GM10248 (cell line): ENCODE data around the gene FKBP8.
A peak's percentile ranks its signal among the peaks of the same experiment; 100 is the strongest.

Experiments used
- CTCF ChIA-PET: fragments of 300-600 bp; sonication (Branson Sonifier 250); formaldehyde crosslinking; extraction: SDS; loops from one replicate; lab custom pipeline; 2021; ENCODE audit warnings: antibody characterized with exemption; lab: Yijun Ruan, JAX
- POLR2A ChIA-PET: fragments of 350-650 bp; sonication (Branson Sonifier 250); formaldehyde crosslinking; extraction: SDS; loops from one replicate; lab custom pipeline; 2020; ENCODE audit warnings: antibody characterized with exemption; lab: Yijun Ruan, JAX
- DNase-seq: peaks from one replicate; pipeline ENCODE4 v3.0.0; 2012; ENCODE audit errors: extremely low spot score
- TF ChIP-seq, protein P1 (sequence below): IDR thresholded peaks from 2 replicates; pipeline ENCODE4 v1.5.1; 2012; ENCODE audit warnings: mild to moderate bottlenecking, low read depth; ENCODE audit errors: extremely low read depth, missing control alignments, control extremely low read depth

FKBP8 gene

DNA sequence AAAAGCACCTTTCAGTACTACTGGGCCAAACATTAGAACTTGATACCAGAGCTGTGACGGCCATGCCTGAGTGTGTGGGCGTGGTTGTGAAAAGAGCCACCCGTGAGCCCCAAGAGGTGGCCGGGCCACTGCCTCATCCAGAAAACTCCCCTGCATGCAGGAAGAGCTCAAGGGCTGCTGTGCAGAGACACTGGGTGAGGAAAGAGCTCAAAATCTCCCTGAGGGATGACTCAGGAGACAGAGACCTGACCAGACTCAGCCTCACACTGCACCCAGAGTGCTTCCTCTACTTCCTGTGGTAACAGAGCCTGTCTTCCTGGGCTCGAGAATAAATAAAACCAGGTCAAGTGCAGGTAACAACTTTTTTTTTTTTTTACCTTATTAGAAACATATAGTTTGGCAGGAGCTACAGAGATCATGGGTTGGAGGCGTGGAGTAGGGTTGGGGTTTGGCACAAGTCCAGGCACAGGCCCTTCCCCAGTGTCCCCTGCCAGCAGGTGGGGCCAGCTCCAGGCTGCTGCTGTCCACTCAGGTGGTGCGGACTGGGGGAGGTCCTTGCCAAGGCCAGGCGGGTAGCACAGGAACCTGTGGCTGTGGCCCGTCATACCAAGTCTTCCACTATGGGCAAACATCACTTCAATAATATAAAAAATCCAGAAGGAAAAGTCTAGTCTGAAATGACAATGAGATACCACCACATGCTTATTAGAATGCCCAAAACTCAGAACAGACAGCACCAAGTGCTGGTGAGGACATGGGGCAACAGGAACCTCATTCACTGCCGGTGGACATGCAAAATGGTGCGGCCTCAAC, 47.0 kb downstream of the FKBP8 start:
- TF ChIP-seq, protein P1, sequence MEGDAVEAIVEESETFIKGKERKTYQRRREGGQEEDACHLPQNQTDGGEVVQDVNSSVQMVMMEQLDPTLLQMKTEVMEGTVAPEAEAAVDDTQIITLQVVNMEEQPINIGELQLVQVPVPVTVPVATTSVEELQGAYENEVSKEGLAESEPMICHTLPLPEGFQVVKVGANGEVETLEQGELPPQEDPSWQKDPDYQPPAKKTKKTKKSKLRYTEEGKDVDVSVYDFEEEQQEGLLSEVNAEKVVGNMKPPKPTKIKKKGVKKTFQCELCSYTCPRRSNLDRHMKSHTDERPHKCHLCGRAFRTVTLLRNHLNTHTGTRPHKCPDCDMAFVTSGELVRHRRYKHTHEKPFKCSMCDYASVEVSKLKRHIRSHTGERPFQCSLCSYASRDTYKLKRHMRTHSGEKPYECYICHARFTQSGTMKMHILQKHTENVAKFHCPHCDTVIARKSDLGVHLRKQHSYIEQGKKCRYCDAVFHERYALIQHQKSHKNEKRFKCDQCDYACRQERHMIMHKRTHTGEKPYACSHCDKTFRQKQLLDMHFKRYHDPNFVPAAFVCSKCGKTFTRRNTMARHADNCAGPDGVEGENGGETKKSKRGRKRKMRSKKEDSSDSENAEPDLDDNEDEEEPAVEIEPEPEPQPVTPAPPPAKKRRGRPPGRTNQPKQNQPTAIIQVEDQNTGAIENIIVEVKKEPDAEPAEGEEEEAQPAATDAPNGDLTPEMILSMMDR = no peak
- ChIA-PET POLR2A (interaction anchor here (1.4 kb wide), 1 partner anchor 25 kb away, joined by 4 read pairs; the partner anchor contains the start of gene ELL), CTCF (interaction anchor here (1.2 to 3.0 kb wide), 9 partner anchors 8 to 92 kb away, joined by 3 to 14 read pairs (median 6); partner anchors contain the start of gene REX1BD)
- DNase-seq = peak; percentile 65

DNA sequence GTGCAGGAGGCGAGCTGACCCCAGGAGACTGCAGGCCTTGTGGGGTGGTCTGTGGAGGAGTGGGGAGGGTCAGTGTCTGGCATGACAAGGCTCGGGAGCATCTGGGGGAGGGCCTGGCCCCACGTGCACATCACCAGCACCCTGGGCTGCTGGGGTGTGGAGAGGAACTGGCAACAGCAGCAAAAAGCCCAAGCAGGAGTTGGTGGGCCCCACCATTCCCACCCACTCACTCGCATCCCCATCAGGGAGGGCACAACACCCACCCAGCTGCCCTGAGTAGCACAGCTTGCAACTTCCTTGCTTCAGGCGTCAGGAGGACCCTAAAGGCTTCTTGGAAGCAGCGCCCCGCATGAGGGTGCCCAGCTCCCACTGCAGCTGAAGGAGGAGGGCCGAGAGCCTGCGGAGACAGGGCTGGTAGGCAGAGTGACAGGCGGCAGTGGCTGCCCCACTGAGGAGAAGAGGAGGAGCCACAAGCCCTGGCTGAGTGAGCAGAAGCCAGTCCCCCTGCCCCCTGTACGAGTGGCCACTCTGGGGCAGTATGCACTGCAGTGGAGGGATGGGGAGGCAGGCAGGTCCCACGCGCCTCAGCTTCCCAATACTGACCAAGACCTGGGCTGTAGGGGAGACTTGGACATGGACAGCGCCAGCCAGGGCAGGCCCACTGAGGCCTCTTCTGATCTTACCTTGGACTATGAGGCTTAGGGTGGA, 48.0 kb downstream of the FKBP8 start:
- CTCF ChIA-PET = interaction anchor here (1.1 to 3.0 kb wide), 7 partner anchors 9 to 45 kb away, joined by 3 to 14 read pairs (median 5); no protein-coding TSS in a partner anchor
- POLR2A ChIA-PET = interaction anchor here (1.4 kb wide), 1 partner anchor 26 kb away, joined by 4 read pairs; the partner anchor contains the start of gene ELL

DNA sequence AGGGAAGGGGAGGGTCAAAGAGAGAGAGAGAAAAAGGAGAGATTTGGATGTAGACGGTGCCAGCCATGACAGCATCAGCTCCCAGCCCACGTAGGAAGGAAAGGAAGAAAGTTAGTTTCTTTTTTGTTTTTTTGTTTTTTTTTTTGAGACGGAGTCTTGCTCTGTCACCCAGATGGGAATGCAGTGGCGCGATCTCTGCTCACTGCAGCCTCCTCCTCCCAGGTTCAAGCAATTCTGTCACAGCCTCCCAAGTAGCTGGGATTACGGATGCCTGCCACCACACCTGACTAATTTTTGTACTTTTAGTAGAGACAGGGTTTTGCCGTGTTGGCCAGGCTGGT, 49.1 kb downstream of the FKBP8 start:
- CTCF ChIA-PET = interaction anchor here (0.9 to 3.0 kb wide), 3 partner anchors 12 to 26 kb away, joined by 3 to 14 read pairs (median 4); no protein-coding TSS in a partner anchor
- TF ChIP-seq, protein P1 = no peak
- no peak for DNase-seq
- POLR2A ChIA-PET = no interaction called here

More for the DNA sequence above, 48.0 kb downstream of the FKBP8 start:
- DNase-seq = no peak
- TF ChIP-seq, protein P1 = no peak

DNA sequence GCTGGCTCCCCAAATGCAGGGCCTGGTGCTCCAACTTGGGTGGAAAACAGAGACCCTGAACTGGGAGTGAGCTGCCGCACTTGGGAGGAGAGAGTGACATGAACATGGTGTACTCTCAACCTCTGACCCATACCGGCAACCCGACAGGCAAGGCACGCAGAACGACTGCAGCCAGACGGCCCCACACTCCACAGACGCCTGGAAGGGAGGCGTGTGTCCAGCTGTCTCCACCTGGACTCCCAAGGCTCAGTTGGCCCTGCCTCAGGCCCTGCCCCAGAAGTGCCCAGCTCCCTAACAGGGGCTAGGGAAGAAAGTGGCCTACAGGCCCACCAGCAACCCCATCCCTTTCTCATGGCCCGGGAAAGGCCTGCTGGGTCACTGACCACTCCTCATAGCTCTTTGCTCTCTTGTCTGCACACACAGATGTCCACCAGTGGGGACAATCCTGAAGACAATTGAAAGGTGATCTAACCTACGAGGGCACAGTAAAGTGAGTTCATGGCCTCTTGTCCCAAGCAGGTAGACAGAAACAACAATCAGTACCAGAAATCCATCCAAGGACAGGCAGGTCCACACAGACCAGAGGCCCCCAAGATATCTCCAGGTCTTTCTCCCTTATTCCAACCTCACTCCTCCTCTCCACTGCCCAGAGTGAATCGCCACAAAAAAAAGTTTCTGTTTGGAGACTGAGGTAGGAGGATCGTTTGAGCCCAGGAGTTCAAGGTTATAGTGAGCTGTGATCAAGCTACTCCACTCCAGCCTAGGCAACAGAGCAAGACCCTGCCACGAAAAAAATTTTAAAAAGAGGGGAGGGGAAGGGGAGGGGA, 49.7 kb downstream of the FKBP8 start:
- POLR2A ChIA-PET = no interaction called here
- DNase-seq = no peak
- CTCF ChIA-PET = interaction anchor here (0.7 to 3.0 kb wide), 7 partner anchors 9 to 43 kb away, joined by 3 to 14 read pairs (median 3); no protein-coding TSS in a partner anchor
- TF ChIP-seq, protein P1 = no peak

DNA sequence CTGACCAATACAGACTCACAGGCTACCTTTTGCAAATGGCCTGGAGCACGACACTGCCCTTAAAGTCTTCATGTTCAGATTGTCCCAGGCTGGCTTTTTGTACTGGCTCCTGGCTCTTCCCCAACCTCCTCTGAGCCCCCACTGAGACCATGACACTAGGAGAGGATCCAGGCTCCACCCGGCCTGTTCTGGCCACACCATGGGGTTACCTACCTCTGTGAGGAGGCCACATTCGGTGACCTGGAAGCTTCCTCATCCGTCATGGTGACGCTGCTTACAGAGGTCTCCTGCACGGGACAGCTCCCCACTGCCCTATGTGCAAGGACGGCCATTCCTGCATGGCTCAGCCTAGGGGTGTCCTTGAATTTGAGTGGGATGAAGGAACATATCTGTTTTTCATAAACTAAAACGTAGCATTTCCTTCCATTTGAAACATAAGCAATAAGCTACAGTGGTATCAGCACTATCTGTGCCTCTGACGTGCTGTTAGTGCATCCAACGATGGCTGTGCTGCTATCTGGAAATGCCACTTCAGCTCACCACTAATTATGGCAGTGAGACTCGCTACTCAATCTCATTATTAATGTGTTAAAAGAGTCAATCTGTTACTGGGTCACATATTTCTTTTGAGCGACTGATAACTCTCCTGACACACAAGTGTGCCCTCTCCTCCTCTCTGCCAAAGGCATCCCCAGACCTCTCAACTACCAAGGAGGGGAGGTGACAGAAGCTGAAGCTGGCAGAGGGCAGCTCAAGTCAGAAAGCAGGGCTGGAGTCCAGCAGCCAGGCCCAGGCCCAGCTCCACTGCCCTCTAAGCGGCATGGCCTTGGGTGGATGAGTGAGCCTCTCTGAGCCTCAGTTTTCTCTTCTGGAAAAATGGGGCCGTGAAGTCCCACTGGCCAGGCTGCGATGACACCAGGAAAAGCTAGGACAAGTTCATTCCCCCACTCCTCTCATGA, 51.1 kb downstream of the FKBP8 start:
- ChIA-PET POLR2A (interaction anchor here (0.6 kb wide), 1 partner anchor 66 kb away, joined by 3 read pairs; no protein-coding TSS in a partner anchor), CTCF (interaction anchor here (1.1 to 3.0 kb wide), 5 partner anchors 10 to 41 kb away, joined by 3 to 14 read pairs (median 4); no protein-coding TSS in a partner anchor)
- no peak for DNase-seq
- TF ChIP-seq, protein P1 = no peak
